Measurements from ENCODE around the gene TRERF1.

DNA sequence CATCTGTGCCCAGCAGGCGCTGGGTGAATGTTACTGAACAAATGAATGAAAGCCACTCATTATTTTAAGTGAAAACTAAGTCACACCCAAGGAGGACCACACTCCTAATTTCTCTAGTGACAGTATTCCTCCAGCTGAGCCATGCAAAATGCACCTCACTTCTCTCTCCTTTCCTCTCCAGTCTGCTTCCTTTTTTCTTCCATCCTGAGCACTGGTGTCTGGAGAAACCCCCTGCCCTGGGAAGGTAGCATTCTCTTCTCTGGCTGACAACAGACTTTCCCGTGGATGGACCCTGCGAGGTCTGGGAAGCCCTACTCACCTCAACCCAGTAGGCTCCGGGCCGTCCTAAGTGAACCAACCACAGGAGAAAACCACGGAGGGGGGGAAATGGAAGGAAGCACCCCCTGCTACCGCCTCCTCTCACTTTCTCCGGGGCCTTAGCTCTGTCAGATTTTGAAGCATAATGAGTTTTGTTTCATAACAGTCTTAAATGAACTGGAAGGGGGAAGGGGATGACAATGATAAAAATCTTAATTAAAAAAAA lies 22.6 kb downstream of the TRERF1 start:
- TF ChIP-seq CTCF (IDR thresholded peaks at IDR 0.05) (no peak), POLR2A (IDR thresholded peaks at IDR 0.05) (no peak)
